NCI-H2171 treated with DMSO at 0.1 percent for 48 hours (cell line): ENCODE results near the gene SEPHS1.
A peak's percentile ranks its signal among the peaks of the same experiment; 100 is the strongest.
"Not testable (repeated sequence)": the region's sequence is repeated elsewhere in the genome, so short reads cannot be mapped to it uniquely, and the experiment has no call there.

ENCODE experiments used
- DNase-seq: peaks from one replicate; lab custom pipeline; 2025; lab: John Stamatoyannopoulos, UW

Gene SEPHS1, protein sequence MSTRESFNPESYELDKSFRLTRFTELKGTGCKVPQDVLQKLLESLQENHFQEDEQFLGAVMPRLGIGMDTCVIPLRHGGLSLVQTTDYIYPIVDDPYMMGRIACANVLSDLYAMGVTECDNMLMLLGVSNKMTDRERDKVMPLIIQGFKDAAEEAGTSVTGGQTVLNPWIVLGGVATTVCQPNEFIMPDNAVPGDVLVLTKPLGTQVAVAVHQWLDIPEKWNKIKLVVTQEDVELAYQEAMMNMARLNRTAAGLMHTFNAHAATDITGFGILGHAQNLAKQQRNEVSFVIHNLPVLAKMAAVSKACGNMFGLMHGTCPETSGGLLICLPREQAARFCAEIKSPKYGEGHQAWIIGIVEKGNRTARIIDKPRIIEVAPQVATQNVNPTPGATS

DNA sequence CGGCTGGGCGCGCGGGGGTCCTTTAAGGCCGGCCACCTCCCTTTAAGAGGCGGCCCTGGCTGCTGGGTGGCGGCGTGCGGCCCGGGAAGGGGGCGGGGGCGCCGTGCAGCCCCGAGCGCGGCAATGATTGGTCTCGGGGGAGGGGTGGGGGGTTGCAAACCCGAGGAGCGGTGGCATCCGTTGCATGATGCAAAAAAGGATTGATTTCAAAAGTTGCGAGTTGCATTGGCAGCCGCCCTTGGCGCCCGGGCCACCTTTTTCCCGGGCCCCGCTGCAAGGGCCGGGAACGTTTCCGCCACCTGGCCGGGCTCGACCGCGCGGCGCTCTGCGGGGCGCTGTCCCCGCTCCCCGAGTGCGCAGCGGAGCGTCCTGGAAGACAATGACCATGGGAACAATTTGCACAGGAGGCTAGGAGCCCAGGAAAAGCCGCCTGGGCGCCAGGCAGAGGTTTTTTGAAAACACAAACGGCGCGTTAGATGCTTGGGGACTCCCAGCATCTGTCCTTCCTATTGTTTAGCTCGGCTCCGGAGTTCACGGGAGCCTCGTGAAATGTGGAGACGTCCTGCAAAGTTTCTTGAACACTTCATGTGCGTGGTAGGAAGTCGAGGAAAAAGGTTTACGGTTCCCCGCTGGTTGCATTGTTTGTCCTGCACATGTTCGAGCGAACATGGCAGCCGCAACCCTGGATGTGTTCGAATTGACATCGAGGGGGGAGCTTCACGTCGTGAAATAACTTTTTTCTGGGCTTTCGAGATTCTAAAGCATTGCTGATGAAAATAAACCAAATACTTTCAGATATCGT, at the start of gene SEPHS1:
Gene SEPHS1, minus strand, starts transcription at position 78 of the 802 bp plus-strand sequence. CDS start 3,343 bp downstream, outside the sequence.
- peak; percentile 73 for DNase-seq

DNA sequence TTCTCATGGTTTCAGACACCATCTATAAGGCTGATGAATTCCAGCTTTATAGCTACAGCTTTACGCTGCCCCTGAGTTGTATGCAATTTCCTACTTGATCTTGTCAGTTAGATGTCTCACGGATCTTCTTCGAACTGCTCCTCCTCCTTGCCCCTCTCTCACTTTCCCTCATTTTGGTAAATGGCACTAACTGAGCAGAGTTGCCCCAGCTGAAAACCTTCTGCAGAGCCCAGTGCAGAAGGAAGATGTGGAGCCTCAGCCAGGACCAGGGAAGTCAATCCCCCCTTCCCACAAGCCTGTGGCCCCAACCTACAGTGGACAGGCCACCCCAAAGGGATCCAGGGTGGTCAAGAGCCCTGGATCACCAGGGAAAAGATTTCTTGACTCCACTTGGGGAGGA, 49.0 kb upstream of the SEPHS1 start:
- DNase-seq = no peak

DNA sequence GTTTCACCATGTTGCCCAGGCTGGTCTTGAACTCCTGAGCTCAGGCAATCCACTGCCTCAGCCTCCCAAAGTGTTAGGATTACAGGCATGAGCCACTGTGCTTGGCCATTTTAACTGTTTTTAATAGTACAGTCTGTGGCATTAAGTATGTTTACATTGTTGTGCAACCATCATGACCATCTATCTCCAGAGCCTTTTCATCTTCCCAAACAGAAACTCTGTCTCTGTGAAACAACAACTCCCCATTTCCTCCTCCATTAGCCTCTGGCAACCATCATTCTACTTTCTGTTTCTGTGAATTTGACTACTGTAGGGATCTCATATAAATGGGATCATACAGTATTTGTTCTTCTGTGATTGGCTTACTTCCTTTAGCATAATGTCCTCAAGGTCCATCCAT, 48.3 kb upstream of the SEPHS1 start:
- DNase-seq = no peak

DNA sequence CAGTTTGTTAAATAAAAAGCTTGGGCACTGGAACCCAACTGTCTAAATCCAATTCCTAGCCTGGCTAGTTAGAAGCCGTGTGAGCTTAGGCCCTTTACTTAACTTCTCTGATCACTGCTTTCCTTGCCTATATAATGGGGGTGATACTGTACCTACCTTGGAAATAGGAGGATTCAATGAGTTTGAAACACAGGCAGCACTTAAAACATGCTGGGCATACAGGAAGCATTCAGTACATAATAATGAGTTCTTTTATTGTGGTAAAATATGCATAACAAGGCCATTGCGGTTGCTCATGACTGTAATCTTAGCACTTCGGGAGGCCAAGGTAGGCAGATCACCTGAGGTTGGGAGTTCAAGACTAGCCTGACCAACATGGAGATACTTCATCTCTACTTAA, 47.4 kb upstream of the SEPHS1 start:
- DNase-seq = no peak

DNA sequence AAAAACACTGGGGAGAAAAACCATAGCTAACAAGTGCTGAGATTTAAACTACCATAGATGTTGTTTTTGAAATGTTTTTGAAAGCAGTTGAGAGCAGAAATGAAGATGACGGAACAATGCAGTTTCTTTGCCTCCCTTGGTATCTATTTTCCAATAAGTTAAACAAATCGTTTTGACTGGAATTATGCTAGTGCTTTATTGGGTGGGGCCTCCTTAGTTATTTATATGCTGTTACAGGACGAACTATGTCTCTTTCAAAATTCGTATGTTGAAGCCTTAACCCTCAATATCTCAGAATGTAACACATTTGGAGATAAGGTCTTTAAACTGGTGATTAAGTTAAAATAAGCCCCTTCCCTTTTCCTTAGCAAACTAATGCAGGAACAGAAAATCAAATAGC, 45.5 kb upstream of the SEPHS1 start:
- no peak for DNase-seq

DNA sequence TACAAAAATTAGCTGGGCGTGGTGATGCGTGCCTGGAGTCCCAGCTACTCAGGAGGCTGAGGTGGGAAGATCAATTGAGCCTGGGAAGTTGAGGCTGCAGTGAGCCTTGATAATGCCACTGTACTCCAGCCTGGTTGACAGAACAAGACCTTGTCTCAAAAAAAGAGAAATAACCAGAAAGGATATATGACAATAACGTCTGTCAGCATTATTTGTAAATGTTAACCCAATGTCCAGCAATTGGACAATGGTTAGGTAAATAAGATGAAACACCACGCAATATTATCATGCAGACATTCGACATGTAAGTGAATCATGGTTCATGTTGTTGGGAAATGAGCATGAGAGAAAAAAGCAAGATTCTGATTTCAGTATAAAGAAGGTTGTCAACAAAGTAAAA, 44.6 kb upstream of the SEPHS1 start:
- no peak for DNase-seq

DNA sequence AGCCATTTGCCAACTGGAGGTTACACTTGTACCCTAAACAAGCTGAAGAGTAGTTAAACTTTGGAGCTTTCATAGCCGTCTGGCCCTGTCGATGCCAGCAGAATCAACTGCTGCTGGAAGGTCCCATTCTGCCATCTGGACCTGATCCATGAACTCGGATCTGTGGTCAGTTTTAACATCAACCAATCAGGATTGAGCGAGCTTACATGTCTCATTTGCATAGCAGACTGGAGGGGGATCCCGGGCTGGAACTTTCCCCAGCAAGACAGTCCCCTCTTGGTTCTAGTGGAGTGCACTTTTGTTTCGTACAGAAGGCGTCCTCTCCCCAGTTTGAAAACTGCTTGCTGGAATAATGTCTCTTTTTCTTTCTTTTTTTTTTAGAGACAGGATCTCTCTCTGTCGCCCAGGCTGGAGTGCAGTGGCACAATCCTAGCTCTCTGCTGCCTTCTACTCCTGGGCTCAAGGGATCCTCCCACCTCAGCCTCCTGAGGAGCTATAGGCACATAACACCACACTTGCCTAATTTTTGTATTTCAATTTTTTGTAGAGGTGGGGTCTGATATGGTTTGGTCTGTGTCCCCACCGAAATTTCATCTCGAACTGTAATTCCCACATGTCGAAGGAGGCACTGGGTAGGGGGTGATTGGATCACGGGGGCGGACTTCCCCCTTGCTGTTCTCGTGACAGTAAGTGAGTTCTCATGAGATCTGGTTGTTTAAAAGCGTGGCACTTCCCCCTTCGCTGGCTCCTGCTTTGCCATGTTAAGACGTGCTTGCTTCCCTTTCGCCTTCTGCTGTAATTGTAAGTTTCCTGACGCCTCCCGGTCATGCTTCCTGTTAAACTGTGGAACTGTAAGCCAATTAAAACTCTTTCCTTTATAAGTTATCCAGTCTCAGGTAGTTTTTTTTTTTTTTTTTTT, 42.8 kb upstream of the SEPHS1 start:
- no peak for DNase-seq

DNA sequence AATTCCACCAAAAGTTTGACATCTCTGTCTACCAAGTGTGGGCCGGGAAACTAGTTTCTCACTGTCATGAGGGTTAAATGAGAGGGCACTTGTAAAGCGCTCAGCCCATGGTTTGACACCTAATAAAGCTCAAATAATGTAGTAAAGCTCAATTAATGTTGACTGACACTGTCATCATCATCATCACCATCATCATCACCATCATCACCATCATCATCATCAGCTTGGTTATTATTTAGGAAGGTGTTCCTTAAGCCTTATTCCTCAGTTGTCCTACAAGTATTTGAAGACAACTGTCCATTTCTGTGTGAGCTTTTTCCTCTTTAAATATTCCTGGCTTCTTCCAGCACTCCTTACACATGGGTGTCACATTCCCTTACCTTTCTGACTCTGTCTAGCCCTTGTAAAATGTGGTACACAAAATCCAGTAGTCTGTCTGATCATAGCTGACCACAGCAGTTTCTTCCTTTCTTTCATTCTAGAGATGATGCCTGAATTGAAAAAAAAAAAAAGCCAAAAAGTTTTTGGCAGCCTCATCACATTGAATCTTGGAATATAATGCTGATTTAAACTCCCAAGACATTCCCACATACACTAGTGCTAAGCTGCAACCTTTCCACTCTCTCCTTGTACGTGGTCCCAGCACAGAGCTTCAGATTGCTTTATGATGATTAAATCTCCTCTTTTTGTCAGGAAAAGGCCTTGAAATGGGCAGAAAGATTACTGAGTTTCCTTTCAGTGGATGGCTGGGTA, 40.6 kb upstream of the SEPHS1 start:
- no peak for DNase-seq

DNA sequence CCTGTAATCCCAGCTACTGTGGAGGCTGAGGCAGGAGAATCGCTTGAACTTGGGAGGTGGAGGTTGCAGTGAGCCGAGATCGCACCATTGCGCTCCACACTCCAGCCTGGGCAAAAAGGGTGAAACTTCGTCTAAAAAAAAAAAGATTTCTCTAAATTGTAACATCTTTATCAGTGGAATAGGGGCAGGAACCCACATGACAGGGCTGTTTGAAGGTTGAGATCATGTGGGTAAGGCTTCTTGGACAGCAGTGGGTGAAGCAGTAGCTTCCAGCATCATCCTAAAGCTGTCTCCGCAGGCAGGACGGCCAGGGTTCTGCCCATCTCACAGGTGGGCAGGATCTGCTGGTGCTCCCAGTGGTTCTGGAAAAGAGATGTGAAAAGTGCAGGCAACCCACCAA, 37.9 kb upstream of the SEPHS1 start:
- no peak for DNase-seq

DNA sequence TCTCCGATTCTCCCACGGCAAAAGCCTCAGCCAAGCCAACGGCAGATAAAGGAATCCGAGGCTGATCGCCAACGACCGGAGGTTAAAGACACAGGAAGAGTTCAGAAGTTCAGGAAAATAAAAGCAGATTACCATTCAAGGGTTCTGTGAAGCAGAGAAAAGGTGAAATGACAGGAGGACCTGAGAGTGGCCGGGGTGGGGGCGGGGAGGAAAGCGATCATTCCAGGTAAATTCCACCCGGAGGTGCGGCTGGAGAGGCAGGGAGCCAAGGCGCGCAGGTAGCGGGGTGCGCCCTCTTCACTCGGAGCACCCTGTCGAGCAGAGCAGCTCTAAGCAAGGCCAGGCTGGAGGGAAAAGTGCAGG, 35.3 kb upstream of the SEPHS1 start:
- DNase-seq = peak; percentile 26

DNA sequence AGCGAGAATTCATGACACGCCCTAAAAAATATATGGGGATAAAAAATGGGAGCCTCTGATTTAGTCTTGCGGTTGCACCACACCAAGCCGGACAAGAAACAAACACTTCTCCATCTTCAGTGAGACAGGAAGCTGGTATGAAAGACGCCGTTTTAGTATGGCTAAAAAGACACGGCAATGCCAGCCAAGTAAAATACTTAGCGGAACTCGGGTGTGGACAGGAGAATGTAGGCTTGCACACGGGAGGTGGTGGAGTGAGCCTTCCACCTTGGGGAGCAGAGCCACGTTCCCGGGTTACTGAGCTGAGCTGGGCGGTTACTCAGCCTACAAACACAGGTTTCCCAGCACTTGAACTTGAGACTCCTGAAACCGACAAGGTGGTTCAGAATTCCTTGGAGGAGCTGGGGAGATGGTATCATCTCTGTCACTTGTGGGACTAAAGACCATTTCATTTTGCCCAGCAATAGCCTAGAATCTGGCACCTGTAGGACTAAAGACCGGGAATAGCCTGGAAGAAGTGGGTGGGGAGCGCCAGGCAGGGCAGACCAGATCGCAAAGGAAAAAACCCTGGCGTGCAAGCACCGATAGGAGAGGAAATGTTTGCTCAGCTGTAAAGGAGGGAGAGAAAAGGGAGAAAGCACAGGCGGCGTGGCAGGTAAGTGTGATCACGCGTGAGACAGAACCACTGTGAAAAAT, 34.8 kb upstream of the SEPHS1 start:
- peak; percentile 26 for DNase-seq

DNA sequence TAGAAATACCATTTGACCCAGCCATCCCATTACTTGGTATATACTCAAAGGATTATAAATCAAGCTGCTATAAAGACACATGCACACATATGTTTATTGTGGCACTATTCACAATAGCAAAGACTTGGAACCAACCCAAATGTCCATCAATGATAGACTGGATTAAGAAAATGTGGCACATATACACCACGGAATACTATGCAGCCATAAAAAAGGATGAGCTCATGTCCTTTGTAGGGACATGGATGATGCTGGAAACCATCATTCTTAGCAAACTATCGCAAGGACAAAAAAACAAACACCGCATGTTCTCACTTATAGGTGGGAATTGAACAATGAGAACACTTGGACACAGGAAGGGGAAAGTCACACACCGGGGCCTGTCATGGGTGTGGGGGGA, 31.0 kb upstream of the SEPHS1 start:
- DNase-seq = not testable (repeated sequence)

DNA sequence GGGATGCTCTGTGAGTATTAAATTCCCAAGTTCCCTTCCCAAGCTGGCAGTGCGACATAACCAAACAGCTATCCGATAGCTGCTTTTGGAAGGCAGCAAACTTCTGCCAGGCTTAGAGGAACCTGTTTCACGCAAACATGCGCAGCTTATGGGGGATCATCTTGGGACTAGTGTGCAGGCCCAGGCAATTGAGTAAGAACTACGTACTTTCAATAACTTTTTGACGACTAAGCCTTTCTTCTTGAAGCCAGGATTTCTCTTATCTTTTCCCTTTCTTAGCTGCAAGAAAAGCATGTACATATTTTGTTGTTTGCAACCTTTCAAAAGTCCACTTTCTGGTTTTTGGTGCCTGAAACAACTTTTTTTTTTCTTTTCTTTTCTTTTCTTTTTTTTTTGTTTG, 28.7 kb upstream of the SEPHS1 start:
- DNase-seq = peak; percentile 83

DNA sequence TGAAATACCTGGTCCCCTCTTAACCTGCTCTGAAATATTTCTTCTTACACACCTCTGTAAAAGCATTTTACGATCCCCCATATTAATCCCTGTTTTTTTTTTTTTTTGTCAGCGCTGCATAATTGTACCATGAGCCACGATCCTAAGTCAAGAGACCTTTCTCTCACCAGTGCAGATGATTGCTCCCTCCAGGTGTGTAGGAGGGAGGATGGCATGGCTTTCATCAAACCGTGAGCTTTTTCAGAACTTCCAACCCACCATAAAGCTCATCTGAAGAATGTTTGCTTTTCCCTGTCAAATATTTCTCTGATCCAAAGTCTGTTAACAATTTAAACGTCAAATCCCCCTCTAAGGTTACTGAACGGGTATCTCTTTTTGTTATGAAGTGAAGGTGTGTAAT, 28.2 kb upstream of the SEPHS1 start:
- no peak for DNase-seq

DNA sequence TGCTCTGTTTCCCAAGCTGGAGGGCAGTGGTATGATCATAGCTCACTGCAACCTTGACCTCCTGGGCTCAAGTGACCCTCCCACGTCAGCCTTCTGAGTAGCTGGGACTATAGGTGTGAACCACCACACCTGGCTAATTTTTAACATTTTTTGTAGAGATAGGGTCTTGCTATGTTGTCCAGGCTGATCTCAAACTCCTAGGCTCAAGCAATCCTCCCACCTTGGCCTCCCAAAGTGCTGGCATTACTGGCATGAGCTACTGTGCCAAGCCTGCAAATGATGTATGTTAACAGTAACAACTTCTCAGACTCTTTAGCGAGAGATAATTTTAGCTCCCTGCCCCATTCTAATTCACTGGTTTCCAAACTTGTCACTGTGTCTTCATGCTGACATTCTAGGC, 27.7 kb upstream of the SEPHS1 start:
- no peak for DNase-seq

DNA sequence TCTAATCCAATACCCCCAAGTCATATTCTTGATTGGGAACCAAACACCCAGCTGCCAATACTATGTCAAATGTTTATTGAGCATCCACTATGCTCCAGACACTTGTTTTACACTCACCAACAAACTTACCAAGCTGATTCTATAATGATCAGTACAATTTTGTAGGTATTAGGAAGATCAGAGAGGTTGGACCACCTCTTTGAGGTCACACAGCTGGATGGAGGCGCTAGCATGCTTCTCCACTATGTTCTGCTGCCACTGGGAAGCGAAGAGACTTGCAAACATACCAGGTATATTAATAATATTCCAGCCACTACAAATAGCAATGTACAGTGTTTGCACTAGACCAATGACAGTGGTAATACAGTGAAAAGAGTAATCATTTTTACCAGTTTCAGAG, 25.6 kb upstream of the SEPHS1 start:
- no peak for DNase-seq

DNA sequence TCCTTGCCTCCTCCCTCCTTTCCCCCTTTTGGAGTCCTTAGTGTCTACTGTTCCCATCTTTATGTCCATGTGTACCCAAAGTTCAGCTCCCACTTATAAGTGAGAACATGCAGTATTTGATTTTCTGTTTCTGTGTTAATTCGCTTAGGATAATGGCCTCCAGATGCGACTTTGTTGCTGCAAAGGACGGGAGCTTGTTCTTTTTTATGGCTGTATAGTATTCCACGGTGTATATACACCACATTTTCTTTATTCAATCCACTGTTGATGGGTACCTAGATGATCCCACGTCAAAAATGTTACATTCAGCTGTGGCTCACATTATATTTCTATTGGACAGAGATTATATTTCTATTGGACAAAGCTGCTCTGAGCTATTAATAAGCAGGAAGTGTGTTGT, 24.4 kb upstream of the SEPHS1 start:
- no peak for DNase-seq

DNA sequence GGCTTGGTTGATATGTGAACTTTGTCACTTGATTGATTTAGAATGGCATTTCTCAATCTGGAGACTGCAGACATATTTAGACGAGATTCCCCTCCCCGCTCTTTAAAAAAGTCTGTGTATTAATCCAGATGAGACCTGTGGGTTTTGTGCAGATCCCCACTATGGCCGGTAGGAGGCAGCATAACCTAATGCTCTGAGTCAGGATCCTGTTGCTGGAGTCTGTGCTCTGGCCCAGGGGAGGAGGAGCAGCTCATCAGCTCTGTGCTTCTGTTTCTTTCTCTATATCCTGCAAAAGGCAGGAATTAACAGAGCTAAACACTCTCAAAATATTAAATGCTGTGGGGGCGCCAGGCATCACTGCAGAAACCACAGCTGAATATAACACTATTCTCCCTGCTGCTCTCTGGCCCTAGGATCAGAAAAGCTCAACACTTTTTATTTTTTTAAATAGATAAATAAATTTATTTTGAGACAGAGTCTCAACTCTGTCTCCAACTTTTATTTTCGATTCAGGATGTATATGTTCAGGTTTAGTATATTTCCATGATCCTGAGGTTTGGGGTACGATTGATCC, 23.9 kb upstream of the SEPHS1 start:
- DNase-seq = peak; percentile 80

DNA sequence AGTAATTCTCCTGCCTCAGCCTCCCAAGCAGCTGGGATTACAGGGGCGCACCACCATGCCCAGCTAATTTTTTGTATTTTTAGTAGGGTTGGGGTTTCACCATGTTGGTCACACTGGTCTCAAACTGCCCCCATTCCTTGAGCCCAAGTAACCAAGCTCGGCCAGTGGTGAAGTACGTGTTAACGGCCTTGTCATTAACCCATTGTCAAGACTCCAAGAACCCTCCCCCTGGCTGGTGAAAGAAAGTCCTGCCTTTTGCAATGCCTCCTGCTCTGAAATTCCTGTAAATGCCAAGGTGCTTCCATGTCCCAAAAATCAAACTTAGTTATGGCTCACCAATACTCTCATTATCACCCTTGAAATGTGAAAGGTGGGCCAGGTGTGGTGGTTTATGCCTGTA, 18.8 kb upstream of the SEPHS1 start:
- no peak for DNase-seq

DNA sequence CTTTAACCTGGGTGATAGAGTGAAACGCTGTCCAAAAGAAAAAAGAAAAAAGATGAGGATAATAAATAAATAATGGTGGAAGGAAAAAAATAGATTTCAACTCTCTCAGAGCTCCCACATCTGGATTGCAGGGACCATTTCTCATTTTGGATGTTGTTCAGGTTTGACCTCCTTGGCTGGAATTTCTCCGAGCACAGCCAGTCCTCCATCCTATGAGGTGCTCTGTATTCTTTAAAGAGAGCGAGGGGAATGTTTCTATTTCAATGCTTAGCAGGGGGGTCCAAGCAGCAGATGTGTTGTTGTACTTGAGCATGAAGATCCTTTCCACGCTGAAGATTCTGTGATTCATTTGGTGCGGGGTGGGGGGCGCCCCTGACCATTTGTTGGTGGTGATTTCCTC, 17.7 kb upstream of the SEPHS1 start:
- DNase-seq = no peak

DNA sequence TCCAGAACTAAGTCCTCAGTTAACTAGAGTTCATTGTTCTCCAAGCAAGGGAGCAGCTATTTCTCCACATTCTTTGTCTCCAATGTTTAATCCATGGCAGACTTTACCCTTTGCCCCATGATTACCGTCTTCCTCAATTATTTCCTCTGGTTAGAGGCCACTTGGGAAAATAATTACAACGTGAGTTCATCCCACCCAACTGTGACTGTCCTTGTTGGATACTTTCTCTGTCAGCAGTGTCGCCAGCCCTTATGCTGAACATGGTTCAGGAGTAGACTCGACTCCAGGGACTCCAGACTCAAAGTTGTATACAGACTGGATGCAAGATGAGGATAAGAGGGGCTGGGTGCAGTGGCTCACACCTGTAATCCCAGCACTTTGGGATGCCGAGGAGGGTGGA, 17.1 kb upstream of the SEPHS1 start:
- DNase-seq = no peak
